Tibial nerve (tissue), 4 donors: Measurements from ENCODE around the gene XYLT1. TPM values are rescaled to one million over a fixed set of nuclear protein-coding genes. Genes with fewer than 3 reads are reported as not detected.

ENCODE experiments used
- DNase-seq, 2 donors: peaks; one replicate each; pipeline ENCODE4 v3.0.0-alpha.2; 2019; ENCODE audit warnings: low spot score in 2 of 2
- H3K27ac ChIP-seq, 4 donors: fragments of 200-600 bp; sonication (generic) in 3 of 4; one replicate each; pipeline ENCODE4 v1.5.1; 2017 to 2019; ENCODE audit warnings: mild to moderate bottlenecking in 1 of 4
- H3K27me3 ChIP-seq, 2 donors: fragments of 200-600 bp; sonication (generic) in 1 of 2; one replicate each; pipeline versions ENCODE4 v1.5.1 to v1.6.0; 2017 to 2019
- H3K36me3 ChIP-seq, 3 donors: fragments of 200-600 bp; sonication (generic); one replicate each; pipeline ENCODE4 v1.5.1; 2018 to 2019
- H3K4me1 ChIP-seq, 4 donors: fragments of 200-600 bp; sonication (generic) in 3 of 4; one replicate each; pipeline ENCODE4 v1.5.1; 2017 to 2019
- H3K4me3 ChIP-seq, 4 donors: fragments of 200-600 bp; sonication (generic) in 3 of 4; one replicate each; pipeline ENCODE4 v1.5.1; 2017 to 2019; ENCODE audit warnings: mild to moderate bottlenecking in 1 of 4, moderate library complexity in 1 of 4
- H3K9me3 ChIP-seq, 4 donors: fragments of 200-600 bp; sonication (generic) in 3 of 4; one replicate each; pipeline ENCODE4 v1.5.1; 2017 to 2019
- CTCF ChIP-seq, 5 experiments: fragments of 200-600 bp in 3 of 5; fragments of 450-650 bp in 2 of 5; sonication (generic) in 3 of 5; IDR thresholded peaks; one replicate each; pipeline ENCODE4 v1.5.1; 2016 to 2019; ENCODE audit warnings: antibody characterized with exemption in 5 of 5, mild to moderate bottlenecking in 3 of 5, moderate library complexity in 2 of 5
- EP300 ChIP-seq, 2 donors: sonication (generic); formaldehyde crosslinking; IDR thresholded peaks; one replicate each; pipeline ENCODE4 v1.6.1; 2017; ENCODE audit warnings: antibody characterized with exemption in 2 of 2, mild to moderate bottlenecking in 1 of 2
- POLR2A ChIP-seq, 2 donors: fragments of 450-650 bp; IDR thresholded peaks; one replicate each; pipeline ENCODE4 v1.6.1; 2017; ENCODE audit warnings: antibody characterized with exemption in 2 of 2, mild to moderate bottlenecking in 2 of 2, moderate library complexity in 2 of 2
- WGBS, 2 donors: methylation state at CpG; one replicate each; pipeline ENCODE4 v1.1.5; 2018; 5-methylcytosine and 5-hydroxymethylcytosine counted together
- total RNA-seq, 4 donors: library from RNA; depleted of rRNA; stranded (reverse); fragments of >200 nt; gene quantifications; one replicate each; pipeline ENCODE4 v1.1.0, GENCODE V29; 2016

Gene XYLT1
- total RNA-seq, 4 donors from 2014 or later, result 13.8 to 23.1 (median 14.8) TPM

GRCh38 chr16:17364319-17365210 lies 106.2 kb downstream of the XYLT1 start:
- Histone ChIP-seq H3K36me3 (no peaks in the 10 kb centered on the region), H3K4me1 (peaks cover 0 to 67% (median 42%) of the 10 kb centered on the region in 4 donors), H3K4me3 (no peak overlapping the region), H3K27ac (peak overlapping the region in 2 of 4 donors; percentile 5 to 40), H3K27me3 (no peaks in the 10 kb centered on the region), H3K9me3 (no peaks in the 10 kb centered on the region)
- no peak for TF ChIP-seq POLR2A (IDR thresholded peaks at IDR 0.05)
- TF ChIP-seq EP300 (IDR thresholded peaks at IDR 0.05), result no peak
- no peak for TF ChIP-seq CTCF (IDR thresholded peaks at IDR 0.05)
- peak in 1 of 2 donors; percentile 45 for DNase-seq
- WGBS, 2 donors, result 53 to 54% methylated on average over 18 of the region's 18 CpGs

- Histone ChIP-seq H3K27me3 (no peaks in the 10 kb centered on the region), H3K27ac (no peak overlapping the region), H3K4me3 (no peak overlapping the region), H3K9me3 (no peaks in the 10 kb centered on the region), H3K4me1 (peaks cover 0 to 71% (median 47%) of the 10 kb centered on the region in 4 donors), H3K36me3 (no peaks in the 10 kb centered on the region)
- DNase-seq, result no peak
- TF ChIP-seq POLR2A (IDR thresholded peaks at IDR 0.05) (no peak), CTCF (IDR thresholded peaks at IDR 0.05) (no peak), EP300 (IDR thresholded peaks at IDR 0.05) (no peak)
- WGBS, 2 donors, result 64 to 79% methylated on average over 4 of the region's 4 CpGs
Measured at GRCh38 chr16:17362946-17363345, 107.8 kb downstream of the XYLT1 start.

GRCh38 chr16:17362183-17362582 lies 108.6 kb downstream of the XYLT1 start:
- TF ChIP-seq EP300 (IDR thresholded peaks at IDR 0.05) (no peak), POLR2A (IDR thresholded peaks at IDR 0.05) (no peak), CTCF (IDR thresholded peaks at IDR 0.05) (no peak)
- WGBS, 2 donors, result 96% methylated on average over 5 of the region's 5 CpGs
- Histone ChIP-seq H3K4me1 (peaks cover 0 to 71% (median 40%) of the 10 kb centered on the region in 4 donors), H3K27me3 (no peaks in the 10 kb centered on the region), H3K4me3 (no peak overlapping the region), H3K36me3 (no peaks in the 10 kb centered on the region), H3K27ac (no peak overlapping the region), H3K9me3 (no peaks in the 10 kb centered on the region)
- no peak for DNase-seq

- H3K9me3 ChIP-seq, result no peaks in the 10 kb centered on the region
- no peak overlapping the region for H3K27ac ChIP-seq
- TF ChIP-seq CTCF (IDR thresholded peaks at IDR 0.05) (no peak), POLR2A (IDR thresholded peaks at IDR 0.05) (no peak), EP300 (IDR thresholded peaks at IDR 0.05) (no peak)
- DNase-seq, result no peak
- peaks cover 0 to 68% (median 33%) of the 10 kb centered on the region in 4 donors for H3K4me1 ChIP-seq
- H3K4me3 ChIP-seq, result no peak overlapping the region
- no peaks in the 10 kb centered on the region for H3K27me3 ChIP-seq
- H3K36me3 ChIP-seq, result no peaks in the 10 kb centered on the region
- WGBS, 2 donors, result 92 to 95% methylated on average over 7 of the region's 7 CpGs
Measured at GRCh38 chr16:17360693-17361122, 110.1 kb downstream of the XYLT1 start.

GRCh38 chr16:17359788-17360390 lies 110.9 kb downstream of the XYLT1 start:
- DNase-seq, result no peak
- peak overlapping the region in 1 of 4 donors; percentile 57 for H3K27ac ChIP-seq
- H3K27me3 ChIP-seq, result no peaks in the 10 kb centered on the region
- peaks cover 0 to 60% (median 27%) of the 10 kb centered on the region in 4 donors for H3K4me1 ChIP-seq
- H3K36me3 ChIP-seq, result no peaks in the 10 kb centered on the region
- TF ChIP-seq POLR2A (IDR thresholded peaks at IDR 0.05), result no peak
- no peak for TF ChIP-seq EP300 (IDR thresholded peaks at IDR 0.05)
- no peak for TF ChIP-seq CTCF (IDR thresholded peaks at IDR 0.05)
- 67 to 70% methylated on average over 5 of the region's 5 CpGs for WGBS, 2 donors
- H3K9me3 ChIP-seq, result no peaks in the 10 kb centered on the region
- H3K4me3 ChIP-seq, result no peak overlapping the region
